Nephron (organoid): ENCODE data around the gene NCF2.
A peak's percentile ranks its signal among the peaks of the same experiment; 100 is the strongest.

Experiments
- H3K27ac Mint-ChIP-seq, 3 experiments: 2 replicates each; pipeline ENCODE4 v1.8.0; 2020; ENCODE audit warnings: mixed read lengths in 3 of 3, mild to moderate bottlenecking in 2 of 3, moderate library complexity in 1 of 3
- H3K27me3 Mint-ChIP-seq: 2 replicates; pipeline ENCODE4 v1.8.0; 2021; ENCODE audit warnings: low read depth, mild to moderate bottlenecking, moderate library complexity, mixed read lengths
- H3K36me3 Mint-ChIP-seq: 2 replicates; pipeline ENCODE4 v1.8.0; 2020; ENCODE audit warnings: low read depth, mixed read lengths
- H3K4me1 Mint-ChIP-seq: 2 replicates; pipeline ENCODE4 v1.8.0; 2020; ENCODE audit warnings: mixed read lengths
- H3K4me3 Mint-ChIP-seq, 3 experiments: 2 replicates each; pipeline ENCODE4 v1.8.0; 2020; ENCODE audit warnings: mild to moderate bottlenecking in 3 of 3, mixed read lengths in 3 of 3, moderate library complexity in 2 of 3
- H3K9me3 Mint-ChIP-seq: 2 replicates; pipeline ENCODE4 v1.8.0; 2020; ENCODE audit warnings: mixed read lengths
- CTCF ChIP-seq, 3 experiments: fragments of 200-600 bp; sonication (generic); IDR thresholded peaks; one replicate each; pipeline ENCODE4 v1.5.0; 2021; ENCODE audit warnings: antibody characterized with exemption in 3 of 3; ENCODE audit not compliant: unreplicated experiment in 3 of 3

Gene NCF2

GRCh38 chr1:183552891-183553290 lies 37.4 kb downstream of the NCF2 start:
- Mint-ChIP-seq H3K27me3 (no peaks in the 10 kb centered on the region), H3K27ac (peak overlapping the region in 2 of 3 experiments; percentile 11 to 78), H3K4me3 (no peak overlapping the region)

GRCh38 chr1:183552441-183552840 lies 37.8 kb downstream of the NCF2 start:
- peaks cover 10% of the 10 kb centered on the region for H3K4me1 Mint-ChIP-seq
- H3K4me3 Mint-ChIP-seq = no peak overlapping the region
- no peak for TF ChIP-seq CTCF (IDR thresholded peaks at IDR 0.05; ENCODE audit: unreplicated experiment in 3 of 3)
- peaks cover 56% of the 10 kb centered on the region for H3K36me3 Mint-ChIP-seq
- no peaks in the 10 kb centered on the region for H3K27me3 Mint-ChIP-seq
- no peak overlapping the region for H3K27ac Mint-ChIP-seq
- H3K9me3 Mint-ChIP-seq = no peaks in the 10 kb centered on the region

More at GRCh38 chr1:183552891-183553290, 37.4 kb downstream of the NCF2 start:
- no peak for TF ChIP-seq CTCF (IDR thresholded peaks at IDR 0.05; ENCODE audit: unreplicated experiment in 3 of 3)
- H3K4me1 Mint-ChIP-seq = peaks cover 10% of the 10 kb centered on the region
- H3K36me3 Mint-ChIP-seq = peaks cover 52% of the 10 kb centered on the region
- H3K9me3 Mint-ChIP-seq = no peaks in the 10 kb centered on the region

- H3K4me1 Mint-ChIP-seq = peaks cover 14% of the 10 kb centered on the region
- peaks cover 62% of the 10 kb centered on the region for H3K36me3 Mint-ChIP-seq
Observed at GRCh38 chr1:183551924-183552323, 38.3 kb downstream of the NCF2 start.

GRCh38 chr1:183550915-183551314 lies 39.3 kb downstream of the NCF2 start:
- no peaks in the 10 kb centered on the region for H3K9me3 Mint-ChIP-seq
- peaks cover 68% of the 10 kb centered on the region for H3K36me3 Mint-ChIP-seq
- H3K27ac Mint-ChIP-seq = peak overlapping the region in 1 of 3 experiments; percentile 8
- H3K27me3 Mint-ChIP-seq = no peaks in the 10 kb centered on the region
- no peak for TF ChIP-seq CTCF (IDR thresholded peaks at IDR 0.05; ENCODE audit: unreplicated experiment in 3 of 3)
- no peak overlapping the region for H3K4me3 Mint-ChIP-seq
- peaks cover 19% of the 10 kb centered on the region for H3K4me1 Mint-ChIP-seq

More at GRCh38 chr1:183551924-183552323, 38.3 kb downstream of the NCF2 start:
- no peak for TF ChIP-seq CTCF (IDR thresholded peaks at IDR 0.05; ENCODE audit: unreplicated experiment in 3 of 3)
- H3K27me3 Mint-ChIP-seq = no peaks in the 10 kb centered on the region
- H3K9me3 Mint-ChIP-seq = no peaks in the 10 kb centered on the region
- H3K27ac Mint-ChIP-seq = no peak overlapping the region
- H3K4me3 Mint-ChIP-seq = no peak overlapping the region

GRCh38 chr1:183548116-183548515 lies 42.1 kb downstream of the NCF2 start:
- Mint-ChIP-seq H3K4me3 (no peak overlapping the region), H3K4me1 (peaks cover 24% of the 10 kb centered on the region), H3K9me3 (no peaks in the 10 kb centered on the region), H3K27ac (peak overlapping the region; percentile 16 to 80 (median 58)), H3K27me3 (no peaks in the 10 kb centered on the region), H3K36me3 (peaks cover 71% of the 10 kb centered on the region)
- no peak for TF ChIP-seq CTCF (IDR thresholded peaks at IDR 0.05; ENCODE audit: unreplicated experiment in 3 of 3)

GRCh38 chr1:183546427-183546826 lies 43.8 kb downstream of the NCF2 start:
- H3K4me3 Mint-ChIP-seq = no peak overlapping the region
- no peaks in the 10 kb centered on the region for H3K9me3 Mint-ChIP-seq
- no peak for TF ChIP-seq CTCF (IDR thresholded peaks at IDR 0.05; ENCODE audit: unreplicated experiment in 3 of 3)
- H3K27me3 Mint-ChIP-seq = no peaks in the 10 kb centered on the region
- peaks cover 23% of the 10 kb centered on the region for H3K4me1 Mint-ChIP-seq
- peak overlapping the region; percentile 16 to 89 (median 49) for H3K27ac Mint-ChIP-seq
- H3K36me3 Mint-ChIP-seq = peaks cover 68% of the 10 kb centered on the region
